ENCODE results near the gene WNT3.

WNT3 gene

GRCh38 chr17:46727572-46728348 lies 90.7 kb downstream of the WNT3 start:
- POLR2A ChIA-PET, result no interaction called here
- no peak overlapping the region for H3K27ac ChIP-seq (ENCODE audit: extremely low read depth, low read depth, low read length)
- H3K4me3 ChIP-seq (ENCODE audit: low read depth, low read length), result no peak overlapping the region
- TF ChIP-seq ZNF639 (tag by site-specific recombination; IDR thresholded peaks at IDR 0.05) (no peak), ZBTB48 (tag by site-specific recombination; IDR thresholded peaks at IDR 0.05) (no peak), ZNF202 (tag by site-specific recombination; IDR thresholded peaks at IDR 0.05; ENCODE audit: borderline replicate concordance) (no peak), REST (tag by site-specific recombination; IDR thresholded peaks at IDR 0.05) (no peak), PRDM6 (tag by site-specific recombination; IDR thresholded peaks at IDR 0.05) (no peak)
- H3K4me1 ChIP-seq (ENCODE audit: control insufficient read depth, insufficient read depth, low read length), result no peaks in the 10 kb centered on the region
- peaks cover 5 to 9% of the 10 kb centered on the region in 2 experiments; a peak in 2 of 3 replicates for H3K36me3 ChIP-seq (ENCODE audit: control insufficient read depth in 2 of 2, insufficient read depth in 1 of 2, low read length in 2 of 2)
- CTCF ChIA-PET, result interaction anchor here (0.7 kb wide), 1 partner anchor 68 kb away, joined by 3 read pairs; no protein-coding TSS in a partner anchor
- no peaks in the 10 kb centered on the region for H3K9me3 ChIP-seq (ENCODE audit: control insufficient read depth, insufficient read depth, low read depth, low read length)

GRCh38 chr17:46726206-46726605 lies 92.3 kb downstream of the WNT3 start:
- H3K9me3 ChIP-seq (ENCODE audit: control insufficient read depth, insufficient read depth, low read depth, low read length), result no peaks in the 10 kb centered on the region
- CTCF ChIA-PET, result interaction anchor here (0.5 to 1.2 kb wide), 2 partner anchors 16 to 1365 kb away, joined by 3 read pairs; no protein-coding TSS in a partner anchor
- TF ChIP-seq PBX3 (CRISPR knock-in tag; IDR thresholded peaks at IDR 0.05) (no peak), ZNF629 (tag by site-specific recombination; IDR thresholded peaks at IDR 0.05) (no peak), ZNF624 (tag by site-specific recombination; IDR thresholded peaks at IDR 0.05) (no peak)
- H3K27ac ChIP-seq (ENCODE audit: extremely low read depth, low read depth, low read length), result no peak overlapping the region
- peaks cover 5 to 9% of the 10 kb centered on the region in 2 experiments; a peak in 2 of 3 replicates for H3K36me3 ChIP-seq (ENCODE audit: control insufficient read depth in 2 of 2, insufficient read depth in 1 of 2, low read length in 2 of 2)
- no peaks in the 10 kb centered on the region for H3K4me1 ChIP-seq (ENCODE audit: control insufficient read depth, insufficient read depth, low read length)
- no peak overlapping the region for H3K4me3 ChIP-seq (ENCODE audit: low read depth, low read length)
- POLR2A ChIA-PET, result no interaction called here

- Histone ChIP-seq H3K27ac (ENCODE audit: extremely low read depth, low read depth, low read length) (no peak overlapping the region), H3K9me3 (ENCODE audit: control insufficient read depth, insufficient read depth, low read depth, low read length) (no peaks in the 10 kb centered on the region), H3K36me3 (ENCODE audit: control insufficient read depth in 2 of 2, insufficient read depth in 1 of 2, low read length in 2 of 2) (peaks cover 0 to 8% of the 10 kb centered on the region in 2 experiments; a peak in 2 of 3 replicates), H3K4me1 (ENCODE audit: control insufficient read depth, insufficient read depth, low read length) (peaks cover 5% of the 10 kb centered on the region; the same call in 1 of the 2 replicates), H3K4me3 (ENCODE audit: low read depth, low read length) (no peak overlapping the region)
- ChIA-PET POLR2A (no interaction called here), CTCF (no interaction called here)
- TF ChIP-seq ZFP37 (tag by site-specific recombination; IDR thresholded peaks at IDR 0.05) (no peak), ZNF843 (tag by site-specific recombination; IDR thresholded peaks at IDR 0.05) (no peak), MZF1 (tag by site-specific recombination; IDR thresholded peaks at IDR 0.05; ENCODE audit: borderline replicate concordance) (no peak), HOXA7 (CRISPR knock-in tag; IDR thresholded peaks at IDR 0.05; ENCODE audit: borderline replicate concordance) (no peak)
Measured at GRCh38 chr17:46722662-46723285, 95.7 kb downstream of the WNT3 start.
